Stomach (tissue), 4 donors: Measurements from ENCODE around the gene FYCO1.

Experiments used
- CTCF ChIP-seq, 7 experiments: fragments of 450-650 bp in 4 of 7; fragments of 200-600 bp in 3 of 7; sonication (generic) in 3 of 7; IDR thresholded peaks; one replicate each; pipeline ENCODE4 v1.5.1; 2016 to 2019; ENCODE audit warnings: antibody characterized with exemption in 7 of 7, control low read depth in 2 of 7, mild to moderate bottlenecking in 1 of 7
- POLR2A ChIP-seq, 4 donors: fragments of 450-650 bp; IDR thresholded peaks; one replicate each; pipeline ENCODE4 v1.6.1; 2016; ENCODE audit warnings: antibody characterized with exemption in 4 of 4, control low read depth in 2 of 4, mild to moderate bottlenecking in 1 of 4, moderate library complexity in 1 of 4
- POLR2AphosphoS5 ChIP-seq, 3 donors: sonication (generic); formaldehyde crosslinking; IDR thresholded peaks; one replicate each; pipeline ENCODE4 v1.6.1; 2016; ENCODE audit warnings: antibody characterized with exemption in 3 of 3

GRCh38 chr3:45981346-45982074 lies 14.1 kb downstream of the FYCO1 start:
- TF ChIP-seq CTCF (IDR thresholded peaks at IDR 0.05), result no peak
- TF ChIP-seq POLR2AphosphoS5 (IDR thresholded peaks at IDR 0.05), result no peak
- TF ChIP-seq POLR2A (IDR thresholded peaks at IDR 0.05), result no peak
